Astrocyte (in vitro differentiated cells and primary cell): Measurements from ENCODE around the gene HLA-DQB2.

Experiments used
- EZH2 ChIP-seq: IDR thresholded peaks from 2 replicates; pipeline ENCODE4 v1.6.1; 2012; ENCODE audit warnings: mild to moderate bottlenecking, low read length, inconsistent platforms; ENCODE audit not compliant: insufficient read depth
- TF ChIP-seq, protein P1 (sequence below): IDR thresholded peaks from 2 replicates; pipeline ENCODE4 v1.5.1; 2011; ENCODE audit warnings: low read depth, mild to moderate bottlenecking, inconsistent platforms, low read length, moderate library complexity; ENCODE audit not compliant: insufficient read depth

DNA sequence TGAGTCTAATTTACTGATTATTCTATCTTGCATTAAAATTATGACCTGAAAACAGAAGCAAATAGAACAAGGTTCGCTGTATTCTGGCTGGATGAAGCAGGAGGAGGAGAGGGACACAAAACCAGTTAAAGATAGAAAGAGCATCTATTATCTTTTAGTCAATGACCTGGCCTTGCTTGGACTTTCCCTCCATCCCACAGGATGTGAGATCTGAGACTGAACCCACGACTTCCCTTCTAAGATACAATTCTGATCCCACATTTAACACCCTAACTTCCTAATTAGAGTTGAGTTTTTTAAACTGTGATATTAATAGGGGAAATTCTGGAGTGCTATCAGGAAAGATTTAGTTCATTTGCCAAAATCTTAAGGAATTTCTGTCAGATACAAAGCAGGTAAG, 25.2 kb downstream of the HLA-DQB2 start:
- TF ChIP-seq, protein P1, sequence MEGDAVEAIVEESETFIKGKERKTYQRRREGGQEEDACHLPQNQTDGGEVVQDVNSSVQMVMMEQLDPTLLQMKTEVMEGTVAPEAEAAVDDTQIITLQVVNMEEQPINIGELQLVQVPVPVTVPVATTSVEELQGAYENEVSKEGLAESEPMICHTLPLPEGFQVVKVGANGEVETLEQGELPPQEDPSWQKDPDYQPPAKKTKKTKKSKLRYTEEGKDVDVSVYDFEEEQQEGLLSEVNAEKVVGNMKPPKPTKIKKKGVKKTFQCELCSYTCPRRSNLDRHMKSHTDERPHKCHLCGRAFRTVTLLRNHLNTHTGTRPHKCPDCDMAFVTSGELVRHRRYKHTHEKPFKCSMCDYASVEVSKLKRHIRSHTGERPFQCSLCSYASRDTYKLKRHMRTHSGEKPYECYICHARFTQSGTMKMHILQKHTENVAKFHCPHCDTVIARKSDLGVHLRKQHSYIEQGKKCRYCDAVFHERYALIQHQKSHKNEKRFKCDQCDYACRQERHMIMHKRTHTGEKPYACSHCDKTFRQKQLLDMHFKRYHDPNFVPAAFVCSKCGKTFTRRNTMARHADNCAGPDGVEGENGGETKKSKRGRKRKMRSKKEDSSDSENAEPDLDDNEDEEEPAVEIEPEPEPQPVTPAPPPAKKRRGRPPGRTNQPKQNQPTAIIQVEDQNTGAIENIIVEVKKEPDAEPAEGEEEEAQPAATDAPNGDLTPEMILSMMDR = no peak
- no peak for TF ChIP-seq EZH2
